Fibroblast of peridontal ligament (primary cell): ENCODE results near the gene CADPS2.

Experiments
- DNase-seq: peaks from one replicate; pipeline ENCODE4 v3.0.0-alpha.2; 2010; ENCODE audit errors: extremely low read depth

The CADPS2 gene

DNA sequence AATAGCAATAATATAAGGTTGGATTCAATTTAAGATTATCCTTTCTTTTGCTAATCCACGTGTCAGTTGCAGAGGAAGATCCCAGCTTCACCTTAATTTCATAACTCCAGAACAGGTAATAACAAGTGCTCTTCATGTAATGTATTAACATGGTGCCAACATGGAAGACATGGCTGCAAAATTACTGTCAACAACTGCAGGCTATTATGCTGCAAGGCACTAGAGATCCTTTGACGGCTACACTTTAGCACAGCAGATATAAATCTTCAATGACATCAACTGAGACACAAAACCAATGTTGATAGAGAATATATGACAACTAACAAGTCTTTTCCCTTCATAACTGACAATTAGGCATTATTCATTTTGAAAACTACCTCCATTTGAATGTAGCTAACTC lies 283.5 kb downstream of the CADPS2 start:
- DNase-seq, result no peak

DNA sequence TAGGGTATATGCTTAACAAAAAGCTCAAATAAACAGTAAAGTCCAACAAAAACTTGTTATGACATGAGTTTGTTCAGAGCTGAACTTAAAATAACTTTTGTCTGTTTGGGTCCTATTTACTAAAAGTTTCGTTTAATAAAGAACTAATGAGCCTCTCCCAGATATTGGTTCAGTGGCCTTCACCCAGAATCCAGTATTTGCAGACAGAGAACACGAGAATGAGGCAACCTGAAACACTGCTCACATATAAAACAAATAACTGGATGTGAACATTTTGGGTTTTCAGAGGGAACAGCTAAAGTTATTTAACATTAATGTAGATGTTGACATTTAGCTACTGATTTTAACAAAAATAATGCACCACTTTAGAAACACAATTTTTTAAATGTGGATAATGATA lies 285.6 kb downstream of the CADPS2 start:
- no peak for DNase-seq

DNA sequence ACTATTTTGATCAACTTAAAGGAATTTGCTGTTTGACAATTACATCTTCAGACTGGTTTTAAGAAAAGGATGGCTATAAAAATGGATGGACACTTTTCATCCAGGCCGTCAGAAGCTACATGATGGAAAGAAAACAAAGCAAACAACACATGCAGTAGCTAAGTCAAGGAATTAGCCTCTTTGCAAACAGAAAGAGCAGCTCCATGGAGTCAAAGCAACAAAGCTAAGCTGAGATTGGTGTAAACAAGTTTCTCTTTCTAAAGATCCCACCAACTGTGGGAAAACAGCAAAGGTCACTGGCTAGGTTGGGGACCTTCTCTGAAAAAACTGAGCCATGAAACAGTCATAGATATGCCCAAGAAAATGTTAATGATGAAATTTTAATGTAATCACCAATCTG lies 286.2 kb downstream of the CADPS2 start:
- no peak for DNase-seq

DNA sequence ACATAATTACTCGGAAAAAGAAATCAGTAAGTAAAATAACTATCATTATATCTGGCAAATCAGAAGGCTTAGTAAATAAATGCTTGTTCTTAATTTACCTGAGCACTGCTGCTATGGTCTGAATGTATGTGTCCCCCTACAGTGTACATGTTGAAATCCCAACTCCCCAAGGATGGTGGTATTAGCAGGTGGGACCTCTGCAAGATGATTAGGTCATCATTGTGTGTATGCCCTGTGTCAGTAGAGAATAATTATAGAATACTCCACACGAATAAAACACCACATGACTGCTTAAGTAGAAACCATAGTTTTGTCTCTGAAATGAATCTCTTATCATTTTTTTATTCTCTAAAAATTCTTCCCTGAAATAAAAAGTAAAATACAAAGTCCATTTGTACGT lies 289.0 kb downstream of the CADPS2 start:
- no peak for DNase-seq

DNA sequence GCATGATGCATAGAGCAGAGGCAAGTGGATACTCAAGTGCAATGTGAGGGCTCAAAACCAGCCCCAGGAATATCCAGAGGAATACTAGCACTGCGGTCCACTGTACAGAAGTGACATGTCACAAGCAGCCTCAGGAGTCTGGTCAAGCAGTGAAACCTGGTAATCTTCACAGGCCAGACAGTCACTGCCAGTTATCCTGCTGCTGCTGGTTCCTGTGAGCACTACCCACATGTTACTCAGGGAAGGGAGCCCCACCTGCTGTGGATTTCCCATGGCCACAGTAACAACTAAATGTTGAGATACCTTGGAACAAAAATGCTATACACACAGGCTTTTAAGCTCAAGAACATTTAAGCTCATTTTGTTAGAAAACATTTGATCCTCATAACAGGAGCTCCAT lies 290.4 kb downstream of the CADPS2 start:
- DNase-seq, result no peak

DNA sequence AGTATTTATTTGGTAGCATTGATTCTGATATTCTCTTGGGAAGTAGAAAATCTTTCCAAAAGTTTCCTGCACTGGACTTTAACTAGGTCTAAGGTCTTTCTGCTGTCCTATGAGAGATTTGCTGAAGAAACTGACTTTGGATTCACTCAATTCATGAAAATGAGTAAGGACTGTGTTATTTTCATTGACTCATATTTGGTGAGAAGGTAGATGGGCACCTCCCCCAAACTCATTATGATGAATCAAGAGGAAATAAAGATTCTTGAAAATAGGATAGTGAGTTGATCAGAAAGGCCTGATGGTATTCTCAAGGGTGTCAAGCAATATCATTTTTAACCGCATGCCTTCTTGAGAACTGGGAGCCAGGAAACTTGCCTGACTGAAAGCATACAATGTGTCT lies 297.6 kb downstream of the CADPS2 start:
- DNase-seq, result peak; percentile 12

DNA sequence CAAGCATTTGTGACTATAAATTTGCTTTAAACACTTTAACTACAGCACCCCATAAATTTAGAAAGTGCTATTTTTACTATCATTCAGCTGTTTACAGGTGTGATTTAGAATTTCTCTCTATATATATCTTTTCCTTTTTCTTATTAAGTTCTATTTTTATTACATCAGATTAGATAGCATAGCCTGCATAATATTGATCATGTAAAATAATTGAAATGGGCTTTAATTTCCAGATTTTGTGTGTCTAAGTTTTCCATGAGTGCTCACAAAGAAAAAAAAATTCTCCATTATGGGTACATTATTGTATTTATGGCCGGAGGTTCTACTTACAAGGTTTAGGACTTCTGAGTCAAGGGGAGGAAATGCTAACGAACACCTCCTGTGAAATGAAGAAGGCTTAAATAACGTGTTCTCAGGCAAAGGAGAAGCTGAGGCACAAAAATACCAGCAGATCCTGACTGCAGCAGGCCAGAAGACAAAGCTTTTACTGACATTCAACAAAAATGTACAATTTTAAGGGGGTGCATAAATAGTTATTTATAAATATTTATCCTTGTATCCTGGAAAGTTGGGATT lies 301.5 kb downstream of the CADPS2 start:
- DNase-seq, result no peak

DNA sequence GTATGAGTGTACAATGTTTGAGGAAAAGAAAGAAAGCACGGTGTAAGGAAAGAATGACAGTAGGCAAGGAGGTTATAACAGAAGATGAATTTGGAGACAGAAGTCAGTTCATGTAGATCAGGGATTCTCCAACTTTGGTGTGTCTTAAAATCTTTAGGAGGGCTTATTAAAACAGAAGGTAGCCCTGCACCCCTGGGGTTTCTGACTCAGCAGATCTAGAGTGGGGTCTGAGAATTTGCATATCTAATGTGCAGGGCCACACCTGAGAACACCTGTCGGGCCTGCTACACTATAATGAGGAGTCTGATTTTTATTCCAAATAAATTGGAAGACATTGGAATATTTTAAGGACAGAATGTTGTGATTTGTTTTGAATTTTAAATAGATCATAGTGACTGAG lies 307.9 kb downstream of the CADPS2 start:
- DNase-seq, result no peak

DNA sequence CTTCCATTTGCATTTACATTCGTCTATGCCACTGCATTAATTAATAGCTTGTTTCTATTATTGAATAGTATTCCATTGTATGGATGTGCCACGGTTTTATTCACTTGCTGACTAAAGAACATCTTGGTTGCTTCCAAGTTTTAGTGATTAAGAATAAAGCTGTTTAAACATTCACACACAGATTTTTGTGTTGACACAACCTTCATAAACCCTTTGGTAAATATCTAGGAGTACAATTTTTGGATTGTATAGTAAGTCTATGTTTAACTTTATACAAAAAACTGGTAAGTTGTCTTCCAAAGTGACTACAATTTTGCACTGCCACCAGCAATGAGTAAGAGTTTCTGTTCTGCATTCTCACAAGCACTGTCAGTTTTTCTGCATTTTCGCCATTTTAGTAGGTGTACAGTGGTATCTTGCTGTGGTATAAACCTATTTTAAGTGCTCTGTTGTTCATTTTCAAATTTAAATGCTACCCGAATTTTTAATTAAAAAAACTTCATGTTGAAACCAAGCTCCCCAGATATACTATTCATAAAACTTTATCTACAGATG lies 308.7 kb downstream of the CADPS2 start:
- no peak for DNase-seq

DNA sequence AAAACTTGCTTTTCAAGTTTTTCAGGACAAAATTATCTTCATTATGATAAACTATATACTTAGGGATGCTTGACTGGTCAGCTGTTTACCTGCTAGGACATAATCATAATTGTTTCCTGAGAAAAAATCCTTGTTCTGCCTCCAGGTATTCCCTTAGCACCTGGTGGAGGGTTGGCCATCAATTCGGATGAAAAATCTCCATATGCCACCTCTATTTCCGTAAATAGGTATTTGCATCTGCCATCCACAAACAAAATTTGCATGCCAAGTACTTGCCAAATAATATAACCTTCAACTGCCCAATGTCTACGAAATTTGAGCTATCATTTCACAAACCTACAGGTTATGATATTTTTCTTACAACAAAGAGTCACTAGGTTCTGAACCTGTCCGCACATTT lies 313.6 kb downstream of the CADPS2 start:
- no peak for DNase-seq

DNA sequence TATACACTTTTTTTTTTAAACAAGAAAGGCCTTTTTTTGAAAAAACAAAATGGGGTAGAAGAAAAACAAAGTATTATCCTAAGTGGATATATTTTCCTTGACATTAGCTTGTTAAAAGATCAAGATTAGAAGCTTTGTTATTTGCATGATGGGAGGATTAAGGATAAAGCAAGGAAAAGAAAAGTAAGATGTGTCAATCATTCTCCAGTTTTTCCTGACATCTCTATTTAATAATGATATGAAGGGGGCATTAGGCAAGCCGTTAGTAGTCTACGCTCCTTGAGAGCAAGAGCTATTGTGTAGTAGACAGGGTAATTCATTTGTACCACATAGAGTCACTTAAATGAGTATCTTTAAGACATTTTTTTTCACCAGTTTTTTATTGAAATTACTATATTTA lies 324.9 kb downstream of the CADPS2 start:
- no peak for DNase-seq

DNA sequence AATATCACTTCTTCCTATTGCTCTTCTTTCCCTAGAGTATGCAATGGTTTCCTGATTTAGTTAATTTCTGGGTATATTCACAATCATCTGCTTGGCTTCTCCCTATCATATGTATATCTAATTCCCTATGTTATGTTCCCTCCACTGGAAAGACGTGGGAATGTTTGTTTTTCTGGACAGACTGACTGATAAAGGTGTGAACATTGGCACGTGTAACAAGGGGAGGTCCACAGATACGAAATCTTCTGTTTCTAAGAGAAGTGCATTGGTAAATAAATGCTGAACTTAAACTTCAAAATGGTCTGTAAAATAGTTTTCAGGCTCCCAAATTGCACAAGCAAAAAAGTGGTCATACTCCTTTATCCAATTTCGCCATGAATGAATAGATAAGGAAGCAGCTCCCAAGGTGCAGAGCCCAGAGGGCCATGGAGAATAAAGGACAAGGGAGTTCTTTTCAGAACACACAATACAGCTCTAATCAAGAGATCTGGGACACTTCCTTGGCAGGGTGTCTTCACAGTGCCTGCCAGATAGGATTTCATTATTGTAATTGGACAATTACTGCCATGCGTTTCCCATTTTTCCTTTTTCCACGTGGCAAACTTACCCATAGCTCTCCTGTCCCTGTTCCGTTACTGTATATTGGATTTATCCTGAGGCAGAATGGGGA lies 329.3 kb downstream of the CADPS2 start:
- no peak for DNase-seq

DNA sequence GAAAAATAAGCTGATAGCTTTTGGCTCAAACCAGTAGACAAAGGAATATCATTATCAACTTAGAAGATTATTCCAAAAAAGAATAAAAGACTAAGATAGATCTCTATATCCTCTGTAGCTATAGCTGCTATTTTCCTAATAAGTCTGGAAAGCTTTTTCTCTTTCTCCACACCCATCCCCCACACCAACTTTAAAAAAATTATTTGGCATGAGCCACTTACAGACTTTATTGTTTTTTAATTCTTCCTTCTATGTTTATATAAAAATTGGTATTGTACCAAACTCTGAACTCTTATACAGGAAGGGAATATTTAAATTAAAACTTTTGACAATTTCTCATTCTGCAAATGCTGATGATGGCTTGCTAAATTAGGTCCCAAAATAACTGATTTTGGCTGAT lies 330.0 kb downstream of the CADPS2 start:
- no peak for DNase-seq

DNA sequence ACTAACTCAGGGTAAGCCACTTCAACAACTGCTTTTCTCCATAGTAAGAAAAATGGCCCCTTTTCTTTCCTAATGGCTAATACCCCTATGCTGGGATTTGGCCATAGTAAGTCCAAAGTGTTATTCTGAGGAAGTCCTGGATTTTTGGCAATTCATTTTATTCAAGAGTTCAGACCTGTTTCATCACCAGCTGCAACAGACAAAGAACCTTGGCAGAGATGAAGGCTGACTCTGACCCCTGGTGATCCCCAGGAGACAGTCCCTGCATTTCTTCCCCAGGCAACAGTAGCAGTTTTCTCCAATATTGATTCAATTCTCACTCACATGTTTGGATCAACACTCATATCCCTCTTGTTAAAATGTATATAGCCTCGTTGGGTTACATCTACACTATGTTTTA lies 332.5 kb downstream of the CADPS2 start:
- no peak for DNase-seq

DNA sequence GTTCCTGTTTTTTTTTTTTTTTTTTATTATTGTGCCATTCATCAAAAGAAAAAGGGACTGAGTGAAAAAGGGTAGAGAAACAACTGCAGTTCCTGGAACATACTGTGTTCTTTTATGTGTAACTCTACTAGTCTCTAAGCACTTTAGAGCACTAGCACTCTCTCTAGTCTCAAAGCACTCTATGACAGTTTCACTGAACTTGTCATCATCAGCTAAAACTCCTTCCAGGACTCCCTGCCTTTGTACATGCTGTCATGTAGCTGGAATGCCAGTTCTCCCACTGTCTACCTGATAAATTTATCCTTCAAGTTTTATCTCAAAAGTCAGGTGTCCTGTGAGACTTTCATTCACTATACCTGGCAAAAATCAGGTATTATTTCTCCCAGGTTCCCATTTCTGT lies 333.5 kb downstream of the CADPS2 start:
- no peak for DNase-seq

DNA sequence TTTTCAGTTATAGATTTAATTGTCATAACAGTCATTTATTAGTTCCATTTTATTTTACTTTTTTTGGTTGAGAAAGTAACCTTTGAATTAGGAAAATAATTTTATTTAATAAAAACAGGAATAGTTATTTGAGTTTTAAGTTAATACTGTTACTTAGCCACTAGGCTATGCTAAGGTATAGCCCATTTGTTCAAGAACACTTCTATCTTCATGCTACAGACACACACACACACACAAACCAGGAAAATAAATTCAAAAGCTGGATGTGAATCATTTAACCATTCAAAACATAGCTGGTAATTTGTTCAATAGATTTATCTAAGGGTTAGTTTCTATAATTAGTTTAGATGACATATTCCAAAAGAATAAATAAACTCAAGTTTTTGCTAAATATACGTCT lies 335.7 kb downstream of the CADPS2 start:
- DNase-seq, result peak; percentile 23

DNA sequence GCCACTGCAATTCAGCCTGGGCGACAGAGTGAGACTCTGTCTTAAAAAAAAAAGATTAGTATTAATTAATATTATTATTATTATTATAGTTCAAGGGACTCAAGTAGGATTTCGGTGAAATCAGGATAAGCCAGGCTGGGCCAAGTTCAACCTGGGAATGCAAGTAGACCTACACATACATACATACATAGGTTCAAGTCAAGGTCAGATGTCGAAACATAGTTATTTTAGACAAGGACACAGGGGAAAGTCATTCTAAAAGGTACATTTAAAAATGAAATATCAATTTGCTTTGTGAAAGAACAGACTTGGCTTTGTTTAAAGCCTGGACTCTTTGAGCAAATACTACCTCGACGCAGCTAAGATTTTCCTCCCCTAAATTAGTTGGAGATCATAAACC lies 336.7 kb downstream of the CADPS2 start:
- DNase-seq, result no peak

DNA sequence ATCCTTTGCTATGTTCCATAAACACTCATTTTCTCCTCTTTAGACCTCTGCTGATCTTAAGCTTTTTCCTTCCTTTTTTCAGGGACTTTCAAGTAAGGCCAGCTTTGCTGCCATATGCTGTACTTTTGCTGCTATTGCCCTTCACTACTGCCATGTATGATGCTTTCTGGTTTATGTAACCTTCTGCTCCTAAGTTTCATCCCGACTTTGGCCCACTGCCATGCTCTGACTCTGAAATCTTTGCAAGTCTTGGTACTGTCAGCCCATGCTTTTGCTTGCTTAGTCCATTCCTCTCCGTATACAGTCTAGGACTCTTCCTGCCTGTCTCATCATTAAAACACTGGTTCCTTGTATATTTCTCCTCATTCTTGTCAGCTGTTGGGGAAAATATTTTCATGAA lies 339.8 kb downstream of the CADPS2 start:
- peak; percentile 19 for DNase-seq

DNA sequence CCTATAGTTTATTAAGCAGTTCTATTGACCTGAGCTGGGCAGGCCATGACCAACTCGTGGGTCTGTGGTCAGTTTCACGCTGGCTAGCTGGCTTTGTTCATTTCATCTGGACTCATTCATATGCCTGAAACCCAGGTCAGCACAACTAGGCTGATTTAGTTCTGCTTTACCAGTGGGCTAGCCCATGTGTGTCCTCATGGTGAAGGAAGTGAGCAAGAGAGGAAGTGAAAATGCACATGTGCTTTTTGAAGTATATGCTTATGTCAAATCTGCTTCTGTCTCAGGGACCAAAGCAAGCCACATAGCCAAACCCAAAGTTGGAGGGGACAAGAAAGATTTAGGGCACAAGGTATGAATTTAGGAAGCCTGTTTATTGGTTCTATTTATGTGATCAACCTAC lies 341.8 kb downstream of the CADPS2 start:
- no peak for DNase-seq

DNA sequence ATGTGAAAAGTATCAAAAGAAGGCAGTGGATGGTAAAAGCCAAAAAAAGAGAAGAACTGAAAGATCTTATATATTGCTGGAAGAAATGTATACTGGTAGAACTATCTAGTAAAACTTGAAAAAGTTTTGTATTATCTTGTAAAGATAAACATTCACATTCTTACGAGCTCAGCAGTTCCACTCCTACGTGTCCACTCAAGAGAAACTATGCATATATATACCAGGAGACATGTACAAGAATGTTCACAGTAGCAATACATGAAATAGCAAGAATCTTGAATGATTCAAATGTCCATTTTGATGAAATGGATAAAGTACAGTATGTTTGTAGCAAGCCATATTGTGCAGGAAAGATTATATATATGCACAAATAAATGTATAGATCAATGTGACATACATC lies 342.4 kb downstream of the CADPS2 start:
- no peak for DNase-seq

DNA sequence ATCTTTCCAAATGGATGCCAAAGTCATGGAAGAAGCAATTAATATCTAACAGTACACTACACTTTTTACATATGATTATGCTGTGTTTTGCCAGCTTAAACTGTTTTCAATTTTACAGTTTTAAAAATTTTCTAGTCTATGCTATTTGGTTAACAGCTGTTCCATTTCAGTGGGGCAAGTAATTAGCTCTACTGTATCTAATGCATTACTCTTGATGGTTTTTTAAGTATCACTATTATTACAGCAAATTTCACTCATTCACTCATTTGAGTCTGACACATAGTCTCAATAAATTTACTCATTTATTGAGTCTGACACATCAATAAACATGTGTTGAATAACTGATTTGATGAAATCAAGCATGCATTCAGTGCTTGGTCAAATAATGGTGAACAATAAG lies 343.1 kb downstream of the CADPS2 start:
- no peak for DNase-seq

DNA sequence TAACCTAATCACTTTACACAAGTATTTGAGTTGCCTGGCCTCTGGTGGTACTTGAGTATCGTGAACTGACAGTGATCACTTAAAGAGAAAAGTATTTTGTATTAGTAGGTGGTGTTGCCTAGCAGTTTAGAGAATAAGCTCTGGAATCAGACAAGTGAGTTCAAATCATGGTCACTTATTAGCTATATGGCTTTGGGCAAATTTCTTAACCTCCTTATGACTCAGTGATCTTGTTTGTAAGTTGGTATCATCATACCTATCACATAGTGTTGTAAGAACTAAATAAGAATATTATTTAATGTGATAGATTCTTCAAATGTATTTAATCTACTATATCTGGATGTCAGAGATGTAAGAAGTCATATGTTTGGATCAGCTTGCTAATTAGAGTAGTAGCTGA lies 351.2 kb downstream of the CADPS2 start:
- no peak for DNase-seq

DNA sequence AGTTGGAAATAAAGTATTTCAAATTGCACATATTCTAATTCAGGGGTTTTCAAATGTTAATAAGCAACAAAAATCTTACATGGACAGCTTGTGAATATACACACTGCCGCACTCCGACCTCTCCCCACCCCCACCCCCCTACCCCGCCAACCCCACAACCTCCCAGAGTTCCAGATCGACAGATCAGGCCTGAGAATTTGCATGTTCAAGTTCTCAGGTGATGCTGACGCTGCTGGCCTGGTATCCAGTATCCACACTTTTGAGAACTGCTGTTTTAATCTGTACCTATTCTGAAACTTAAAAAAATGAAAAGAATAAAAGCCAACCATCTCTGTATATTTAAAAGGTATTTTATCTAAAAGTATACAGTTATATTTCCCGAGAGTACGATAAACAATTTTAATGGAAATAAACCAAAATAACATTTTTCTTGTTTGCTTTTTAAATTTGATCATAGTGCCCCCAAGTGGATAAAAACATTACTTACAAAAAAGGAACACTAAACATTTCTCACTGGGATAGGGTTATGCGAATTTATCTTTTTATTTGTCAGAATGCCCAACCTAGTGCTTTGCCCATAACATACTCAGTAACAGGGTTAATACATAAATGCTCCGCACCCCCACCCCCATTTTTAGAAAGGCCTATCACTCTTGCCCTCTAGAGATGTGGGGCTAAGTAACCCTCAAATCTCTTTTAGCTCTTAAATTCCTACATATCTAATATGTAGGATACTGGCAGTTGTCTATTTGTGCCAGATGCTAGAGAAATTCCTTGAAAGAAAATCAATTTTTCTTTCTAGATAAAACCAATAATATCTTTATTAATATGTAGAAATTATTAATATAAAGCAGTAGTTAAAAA lies 353.6 kb downstream of the CADPS2 start:
- peak; percentile 42 for DNase-seq
